ENCODE measurements around the gene RNF125.

Gene RNF125

GRCh38 chr18:32091325-32091723 lies 72.7 kb downstream of the RNF125 start:
- DNase-seq (ENCODE audit: low spot score): no peak

GRCh38 chr18:32091724-32092421 lies 73.2 kb downstream of the RNF125 start, which contains the start of gene RNF138:
RNF138 (plus strand) TSS chr18:32091874; CDS start chr18:32092777, 903 bp downstream.
- peak; percentile 60 for DNase-seq (ENCODE audit: low spot score)

- DNase-seq (ENCODE audit: low spot score): peak; percentile 93
Observed at GRCh38 chr18:32092422-32093101, 73.9 kb downstream of the RNF125 start.

GRCh38 chr18:32093102-32093511 lies 74.5 kb downstream of the RNF125 start:
- peak; percentile 30 for DNase-seq (ENCODE audit: low spot score)

GRCh38 chr18:32093523-32093922 lies 74.9 kb downstream of the RNF125 start:
- no peak for DNase-seq (ENCODE audit: low spot score)

GRCh38 chr18:32095192-32095899 lies 76.7 kb downstream of the RNF125 start:
- DNase-seq (ENCODE audit: low spot score): no peak

- DNase-seq (ENCODE audit: low spot score): no peak
Observed at GRCh38 chr18:32095900-32096229, 77.2 kb downstream of the RNF125 start.

GRCh38 chr18:32096946-32097345 lies 78.3 kb downstream of the RNF125 start:
- no peak for DNase-seq (ENCODE audit: low spot score)

GRCh38 chr18:32104516-32104915 lies 85.9 kb downstream of the RNF125 start:
- no peak for DNase-seq (ENCODE audit: low spot score)

- no peak for DNase-seq (ENCODE audit: low spot score)
Observed at GRCh38 chr18:32110005-32110404, 91.4 kb downstream of the RNF125 start.

- DNase-seq (ENCODE audit: low spot score): no peak
Observed at GRCh38 chr18:32111706-32112105, 93.1 kb downstream of the RNF125 start.

GRCh38 chr18:32112826-32113225 lies 94.2 kb downstream of the RNF125 start:
- DNase-seq (ENCODE audit: low spot score): no peak

- DNase-seq (ENCODE audit: low spot score): no peak
Observed at GRCh38 chr18:32114293-32114942, 95.8 kb downstream of the RNF125 start.

GRCh38 chr18:32122039-32122438 lies 103.4 kb downstream of the RNF125 start:
- DNase-seq (ENCODE audit: low spot score): no peak

All from kidney capillary endothelial cell (primary cell).